ENCODE data around the gene TNFRSF8.

DNA sequence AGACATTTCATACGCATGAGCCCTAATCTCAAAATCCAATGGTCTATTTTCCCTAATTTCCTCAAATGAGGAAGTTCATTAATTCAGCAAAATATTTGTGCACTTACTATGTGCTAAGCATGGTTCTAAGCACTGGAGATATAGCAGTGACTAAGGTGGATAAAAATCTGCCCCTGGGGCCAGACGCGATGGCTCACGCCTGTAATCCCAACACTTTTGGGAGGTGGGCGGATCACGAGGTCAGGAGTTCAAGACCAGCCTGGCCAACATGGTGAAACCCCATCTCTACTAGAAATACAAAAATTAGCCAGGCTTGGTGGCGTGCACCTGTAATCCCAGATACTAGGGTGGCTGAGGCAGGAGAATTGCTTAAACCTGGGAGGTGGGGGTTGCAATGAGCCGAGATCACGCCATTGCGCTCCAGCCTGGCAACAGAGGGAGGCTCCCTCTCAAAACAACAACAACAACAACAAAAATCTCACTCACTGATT is 48.1 kb upstream of the TNFRSF8 start:
- TF ChIP-seq POLR2AphosphoS5 (IDR thresholded peaks at IDR 0.05) (no peak), EP300 (IDR thresholded peaks at IDR 0.05) (no peak)

Measured in esophagus muscularis mucosa (tissue), 3 donors.